ENCODE results near the gene CCNH. TPM values are rescaled to one million over a fixed set of nuclear protein-coding genes. Genes with fewer than 3 reads are reported as not detected.

CCNH gene
- total and polyA plus RNA-seq, 2 experiments from 2014 or later, result 74.4 to 80.2 TPM

DNA sequence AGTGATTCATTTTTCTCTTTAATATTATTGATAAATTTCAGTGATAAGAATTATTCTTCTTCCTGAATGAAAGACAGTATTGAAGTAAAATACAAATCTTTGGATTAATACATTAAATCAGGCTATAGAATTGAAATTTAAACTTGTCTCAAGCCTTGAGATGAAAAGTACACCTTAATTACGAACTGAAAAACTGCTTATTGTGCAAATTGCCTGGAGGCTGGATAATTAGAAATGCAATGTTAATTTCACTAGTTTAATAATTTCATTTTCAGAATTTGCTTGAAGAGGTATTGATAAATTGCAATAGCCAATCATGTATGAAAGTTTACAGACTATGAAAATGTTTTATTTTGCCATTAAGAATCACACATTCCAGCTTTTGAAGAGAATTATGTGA is 11.0 kb upstream of the CCNH start:
- Histone ChIP-seq H4K20me1 (replicated peaks; ENCODE audit: insufficient read depth) (no peaks in the 10 kb centered on the region), H3K4me2 (no peak overlapping the region), H3F3A (replicated peaks; ENCODE audit: low read depth) (no peaks in the 10 kb centered on the region), H2AFZ (no peak overlapping the region), H3K27ac (ENCODE audit: low read depth) (no peak overlapping the region), H3K4me3 (no peak overlapping the region), H3K27me3 (ENCODE audit: insufficient read depth) (no peaks in the 10 kb centered on the region), H3K79me2 (replicated peaks; ENCODE audit: insufficient read depth) (no peaks in the 10 kb centered on the region), H3K9me2 (ENCODE audit: insufficient read depth) (no peaks in the 10 kb centered on the region), H3K4me1 (ENCODE audit: insufficient read depth) (no peaks in the 10 kb centered on the region), H3K36me3 (ENCODE audit: insufficient read depth) (no peaks in the 10 kb centered on the region)
- Mint-ChIP-seq H3K36me3 (ENCODE audit: low read depth) (no peaks in the 10 kb centered on the region), H3K27ac (no peak overlapping the region), H3K9me3 (peaks cover 3% of the 10 kb centered on the region; the same call in 1 of the 3 replicates), H3K4me3 (no peak overlapping the region), H3K27me3 (ENCODE audit: insufficient read depth, low read depth, poor library complexity) (no peaks in the 10 kb centered on the region), H3K4me1 (no peaks in the 10 kb centered on the region)
- no peak for ATAC-seq
- TF ChIP-seq EZH2phosphoT487 (IDR thresholded peaks at IDR 0.05; ENCODE audit: unreplicated experiment), result no peak
- TF ChIP-seq ZNF114 (CRISPR knock-in tag; IDR thresholded peaks at IDR 0.05), result no peak
- no peak for DNase-seq (ENCODE audit: low spot score)

GRCh38 chr5:87421307-87421706 is 8.6 kb upstream of the CCNH start:
- Histone ChIP-seq H4K20me1 (replicated peaks; ENCODE audit: insufficient read depth) (no peaks in the 10 kb centered on the region), H3K79me2 (replicated peaks; ENCODE audit: insufficient read depth) (no peaks in the 10 kb centered on the region), H3K36me3 (ENCODE audit: insufficient read depth) (no peaks in the 10 kb centered on the region), H3K27me3 (ENCODE audit: insufficient read depth) (no peaks in the 10 kb centered on the region), H3K9me2 (ENCODE audit: insufficient read depth) (no peaks in the 10 kb centered on the region), H3K4me2 (no peak overlapping the region), H3K4me1 (ENCODE audit: insufficient read depth) (no peaks in the 10 kb centered on the region), H3K27ac (ENCODE audit: low read depth) (no peak overlapping the region), H3F3A (replicated peaks; ENCODE audit: low read depth) (no peaks in the 10 kb centered on the region), H2AFZ (no peak overlapping the region), H3K4me3 (no peak overlapping the region)
- ATAC-seq (no peak), DNase-seq (ENCODE audit: low spot score) (no peak)
- TF ChIP-seq, protein P1, sequence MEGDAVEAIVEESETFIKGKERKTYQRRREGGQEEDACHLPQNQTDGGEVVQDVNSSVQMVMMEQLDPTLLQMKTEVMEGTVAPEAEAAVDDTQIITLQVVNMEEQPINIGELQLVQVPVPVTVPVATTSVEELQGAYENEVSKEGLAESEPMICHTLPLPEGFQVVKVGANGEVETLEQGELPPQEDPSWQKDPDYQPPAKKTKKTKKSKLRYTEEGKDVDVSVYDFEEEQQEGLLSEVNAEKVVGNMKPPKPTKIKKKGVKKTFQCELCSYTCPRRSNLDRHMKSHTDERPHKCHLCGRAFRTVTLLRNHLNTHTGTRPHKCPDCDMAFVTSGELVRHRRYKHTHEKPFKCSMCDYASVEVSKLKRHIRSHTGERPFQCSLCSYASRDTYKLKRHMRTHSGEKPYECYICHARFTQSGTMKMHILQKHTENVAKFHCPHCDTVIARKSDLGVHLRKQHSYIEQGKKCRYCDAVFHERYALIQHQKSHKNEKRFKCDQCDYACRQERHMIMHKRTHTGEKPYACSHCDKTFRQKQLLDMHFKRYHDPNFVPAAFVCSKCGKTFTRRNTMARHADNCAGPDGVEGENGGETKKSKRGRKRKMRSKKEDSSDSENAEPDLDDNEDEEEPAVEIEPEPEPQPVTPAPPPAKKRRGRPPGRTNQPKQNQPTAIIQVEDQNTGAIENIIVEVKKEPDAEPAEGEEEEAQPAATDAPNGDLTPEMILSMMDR (conservative IDR thresholded peaks at IDR 0.05; ENCODE audit: low read depth in 2 of 2), result no peak
- TF ChIP-seq ZNF114 (CRISPR knock-in tag; IDR thresholded peaks at IDR 0.05) (no peak), JUNB (IDR thresholded peaks at IDR 0.05; ENCODE audit: unreplicated experiment) (no peak), STAT1 (IDR thresholded peaks at IDR 0.05; ENCODE audit: unreplicated experiment) (no peak), ZNF462 (CRISPR knock-in tag; IDR thresholded peaks at IDR 0.05) (no peak), NANOG (IDR thresholded peaks at IDR 0.05; ENCODE audit: borderline replicate concordance) (no peak), POLR2AphosphoS5 (IDR thresholded peaks at IDR 0.05; ENCODE audit: low read depth) (no peak), ZNF331 (CRISPR knock-in tag; IDR thresholded peaks at IDR 0.05; ENCODE audit: low read depth) (no peak), EZH2phosphoT487 (IDR thresholded peaks at IDR 0.05; ENCODE audit: unreplicated experiment) (no peak), EZH2 (IDR thresholded peaks at IDR 0.05; ENCODE audit: low read depth, unreplicated experiment) (no peak), CREB1 (CRISPR knock-in tag; IDR thresholded peaks at IDR 0.05; ENCODE audit: low read depth) (no peak)
- no peaks in the 10 kb centered on the region for H3K9me3 Mint-ChIP-seq
- H3K4me3 Mint-ChIP-seq, result no peak overlapping the region
- no peaks in the 10 kb centered on the region for H3K4me1 Mint-ChIP-seq
- H3K27me3 Mint-ChIP-seq (ENCODE audit: insufficient read depth, low read depth, poor library complexity), result no peaks in the 10 kb centered on the region
- H3K27ac Mint-ChIP-seq, result no peak overlapping the region
- no peaks in the 10 kb centered on the region for H3K36me3 Mint-ChIP-seq (ENCODE audit: low read depth)

Measured in GM23338 (cell line).